Activated gamma-delta T cell (primary cell): ENCODE data around the gene HHIPL1.
"Not testable (repeated sequence)": the region's sequence is repeated elsewhere in the genome, so short reads cannot be mapped to it uniquely, and the experiment has no call there.

ENCODE experiments used
- DNase-seq: peaks from one replicate; lab custom pipeline; 2025; lab: John Stamatoyannopoulos, UW

Gene HHIPL1

DNA sequence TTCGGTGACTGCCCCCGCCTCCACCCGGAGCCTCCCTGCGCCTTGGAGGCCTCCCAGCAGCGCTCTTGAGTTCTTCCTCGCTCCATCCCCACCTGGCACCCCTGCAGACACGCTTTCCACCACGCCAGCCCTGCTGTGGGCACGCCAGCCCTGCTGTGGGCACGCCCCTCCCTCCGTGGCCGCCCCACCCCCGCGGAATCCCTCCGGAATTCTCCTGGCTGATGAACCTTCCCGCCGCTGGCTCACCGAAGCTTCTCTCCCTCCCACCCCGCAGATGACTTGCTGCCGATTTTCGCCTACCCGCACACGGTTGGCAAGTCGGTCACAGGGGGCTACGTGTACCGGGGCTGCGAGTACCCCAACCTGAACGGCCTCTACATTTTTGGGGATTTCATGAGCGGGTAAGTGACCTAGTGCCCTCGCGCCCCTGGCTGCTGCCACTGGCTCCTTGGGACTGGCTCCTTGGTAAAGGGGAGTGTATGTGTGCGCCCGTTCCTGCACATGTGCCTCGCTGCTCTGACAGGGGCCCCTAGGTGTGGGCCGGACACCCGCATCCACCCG, 15.2 kb downstream of the HHIPL1 start:
- DNase-seq, result no peak

DNA sequence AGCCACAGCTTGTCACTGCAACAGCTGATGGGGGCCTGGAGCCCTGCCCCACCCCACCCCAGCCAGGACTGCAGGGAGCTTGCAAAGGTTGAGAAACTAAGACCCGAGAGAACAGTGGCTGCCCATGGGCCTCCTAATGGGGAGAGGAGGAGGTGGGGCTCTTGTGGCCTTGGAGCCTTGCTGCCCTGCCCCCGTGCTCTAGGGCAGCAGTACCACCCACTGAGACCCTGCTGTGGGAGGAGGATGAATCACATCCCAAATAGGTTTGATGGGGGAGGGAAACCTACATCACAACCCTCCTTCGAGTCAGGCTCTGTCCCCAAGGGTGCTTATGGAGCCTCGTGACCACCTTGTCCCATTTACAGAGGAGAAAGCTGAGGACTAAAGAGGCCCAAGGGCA, 15.9 kb downstream of the HHIPL1 start:
- DNase-seq, result no peak

DNA sequence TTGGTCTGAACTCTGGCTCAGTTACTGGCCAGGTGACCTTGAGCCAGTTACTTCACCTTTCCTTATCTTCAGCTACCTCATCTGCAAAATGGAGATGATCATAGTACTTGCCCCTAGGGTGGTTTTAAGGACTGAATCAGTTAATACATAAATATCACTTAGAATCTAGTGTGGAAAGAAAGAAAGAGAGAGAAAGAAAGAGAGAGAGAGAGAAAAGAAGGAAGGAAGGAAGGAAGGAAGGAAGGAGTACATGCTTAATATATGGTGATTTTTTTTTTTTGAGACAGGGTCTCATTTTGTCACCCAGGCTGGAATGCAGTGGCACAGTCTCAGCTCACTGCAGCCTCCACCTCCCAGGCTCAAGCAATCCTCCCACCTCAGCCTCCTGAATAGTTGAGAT, 16.3 kb downstream of the HHIPL1 start:
- DNase-seq, result not testable (repeated sequence)

DNA sequence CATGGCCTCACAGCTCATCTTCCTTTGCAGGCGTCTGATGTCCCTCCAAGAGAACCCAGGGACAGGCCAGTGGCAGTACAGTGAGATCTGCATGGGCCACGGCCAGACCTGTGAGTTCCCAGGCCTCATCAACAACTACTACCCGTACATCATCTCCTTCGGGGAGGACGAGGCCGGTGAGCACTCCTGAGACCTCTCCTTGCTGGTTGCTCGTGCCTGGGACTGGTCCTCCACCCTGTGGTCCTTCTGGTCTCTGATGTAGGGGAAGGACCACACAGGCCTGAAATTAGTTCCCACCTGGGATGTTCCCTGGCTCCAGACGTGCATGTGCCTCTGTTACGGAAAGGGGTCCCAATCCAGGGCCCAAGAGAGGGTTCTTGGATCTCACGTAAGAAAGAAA, 17.9 kb downstream of the HHIPL1 start:
- no peak for DNase-seq

DNA sequence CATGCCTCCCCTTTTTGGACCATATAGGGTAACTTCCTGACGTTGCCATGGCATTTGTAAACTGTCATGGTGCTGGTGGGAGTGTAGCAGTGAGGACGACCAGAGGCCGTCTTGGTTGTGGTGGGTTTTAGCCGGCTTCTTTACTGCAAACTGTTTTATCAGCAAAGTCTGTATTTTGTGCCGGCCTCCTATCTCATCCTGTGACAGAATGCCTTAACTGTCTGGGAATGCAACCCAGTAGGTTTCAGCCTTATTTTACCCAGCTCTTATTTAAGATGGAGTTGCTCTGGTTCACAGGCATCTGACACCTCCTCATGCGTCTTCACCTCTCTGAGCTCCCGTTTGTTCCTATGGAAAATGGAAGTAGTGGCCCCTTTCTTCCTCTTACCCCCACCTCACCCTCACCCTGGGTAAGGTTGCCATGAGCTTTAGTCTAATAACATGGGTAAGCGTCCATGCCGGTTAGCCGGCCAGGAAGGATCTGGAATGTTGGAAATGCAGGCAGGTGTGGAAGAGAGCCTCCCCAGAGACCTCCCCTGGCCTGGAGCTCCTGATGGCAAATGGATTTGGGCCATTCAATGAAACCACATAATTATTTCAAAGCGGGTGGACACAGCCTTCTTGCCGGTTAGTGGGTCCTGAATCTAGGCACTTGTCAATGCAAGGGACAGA, 18.6 kb downstream of the HHIPL1 start:
- no peak for DNase-seq

GRCh38 chr14:99664058-99664936, 19.4 kb downstream of the HHIPL1 start:
- DNase-seq, result no peak

GRCh38 chr14:99664937-99665273, 20.0 kb downstream of the HHIPL1 start:
- no peak for DNase-seq

- DNase-seq, result no peak
Measured at GRCh38 chr14:99666533-99666932, 21.6 kb downstream of the HHIPL1 start.

DNA sequence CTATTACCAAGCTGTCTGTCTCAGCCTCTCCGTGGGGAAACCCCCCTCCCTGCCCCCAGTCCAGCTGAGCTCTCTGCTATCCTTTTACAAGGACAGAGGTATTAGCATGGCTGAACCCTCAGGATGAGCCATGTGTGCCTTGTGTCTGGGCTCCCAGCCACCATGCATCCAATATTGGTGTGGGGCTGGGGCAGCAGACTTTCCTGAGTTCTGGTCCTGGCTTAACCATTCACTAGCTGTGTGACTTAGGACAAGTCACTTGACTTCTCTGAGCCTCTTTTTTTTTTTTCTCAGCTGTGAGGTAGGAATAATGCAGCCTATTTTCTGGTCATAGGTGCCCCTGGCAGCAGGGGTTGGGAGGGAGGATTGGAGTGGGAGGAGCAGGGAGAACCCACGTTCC, 22.1 kb downstream of the HHIPL1 start:
- no peak for DNase-seq

DNA sequence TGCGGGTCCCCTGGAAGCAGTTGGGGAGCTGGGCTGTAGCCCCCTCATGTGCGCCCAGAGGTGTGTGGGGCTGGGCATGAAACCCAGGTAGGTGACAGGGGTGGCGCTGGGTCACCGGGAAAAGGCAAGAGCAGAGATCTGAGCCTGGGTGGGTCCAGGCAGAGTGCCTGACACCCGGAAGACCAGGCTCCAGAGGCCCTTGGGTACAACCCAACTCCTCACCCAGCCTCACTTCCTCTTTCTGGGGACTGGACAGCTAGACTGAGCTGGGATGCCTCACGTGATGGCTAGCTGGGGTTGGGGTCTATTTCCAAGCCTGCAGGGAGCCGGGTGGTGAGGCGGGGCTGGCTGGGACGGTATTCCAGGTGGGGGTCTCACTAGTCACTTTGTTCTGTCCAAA, 22.9 kb downstream of the HHIPL1 start:
- no peak for DNase-seq

GRCh38 chr14:99668307-99669295, 23.7 kb downstream of the HHIPL1 start:
- no peak for DNase-seq

DNA sequence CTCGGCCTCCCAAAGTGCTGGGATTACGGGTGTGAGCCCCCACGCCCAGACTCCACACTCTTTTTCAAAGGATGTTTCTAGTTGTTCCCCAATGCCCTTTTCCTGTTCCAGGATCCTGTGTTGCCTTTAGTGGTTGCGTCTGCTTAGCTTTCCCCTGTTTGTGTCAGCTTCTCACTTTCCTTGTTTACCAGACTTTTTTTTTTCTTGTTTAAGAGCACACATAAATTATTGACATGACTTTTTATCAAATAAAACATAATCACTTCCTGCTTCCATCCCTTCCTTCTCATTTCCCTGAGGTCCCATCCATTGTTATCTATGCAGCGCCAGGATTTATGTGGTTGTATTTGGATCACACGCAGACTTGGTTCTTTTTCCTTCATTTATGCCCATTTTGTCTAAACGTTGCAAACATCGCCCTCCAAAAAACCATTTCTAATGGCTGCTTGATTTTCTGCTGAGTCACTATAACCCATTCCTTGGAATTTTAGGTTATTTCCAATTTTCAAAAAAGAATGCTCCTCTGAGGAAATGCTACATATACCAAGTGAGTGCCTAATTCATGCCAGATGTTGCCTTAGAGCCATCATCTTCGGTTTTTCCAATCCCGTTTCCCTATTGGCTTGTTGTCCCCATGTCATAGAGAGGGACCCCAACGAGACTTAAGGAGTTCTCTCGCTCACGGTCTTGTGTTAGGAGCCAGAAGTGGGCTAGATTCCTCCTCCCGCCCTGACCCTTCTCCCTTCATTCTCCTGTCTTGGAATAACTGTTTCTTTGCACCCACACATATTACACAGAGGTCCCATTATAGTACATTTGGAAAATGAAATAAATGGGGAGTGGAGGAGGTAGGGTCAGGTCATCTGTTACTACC, 25.7 kb downstream of the HHIPL1 start:
- no peak for DNase-seq

- DNase-seq, result no peak
Measured at GRCh38 chr14:99671235-99672224, 26.6 kb downstream of the HHIPL1 start.

DNA sequence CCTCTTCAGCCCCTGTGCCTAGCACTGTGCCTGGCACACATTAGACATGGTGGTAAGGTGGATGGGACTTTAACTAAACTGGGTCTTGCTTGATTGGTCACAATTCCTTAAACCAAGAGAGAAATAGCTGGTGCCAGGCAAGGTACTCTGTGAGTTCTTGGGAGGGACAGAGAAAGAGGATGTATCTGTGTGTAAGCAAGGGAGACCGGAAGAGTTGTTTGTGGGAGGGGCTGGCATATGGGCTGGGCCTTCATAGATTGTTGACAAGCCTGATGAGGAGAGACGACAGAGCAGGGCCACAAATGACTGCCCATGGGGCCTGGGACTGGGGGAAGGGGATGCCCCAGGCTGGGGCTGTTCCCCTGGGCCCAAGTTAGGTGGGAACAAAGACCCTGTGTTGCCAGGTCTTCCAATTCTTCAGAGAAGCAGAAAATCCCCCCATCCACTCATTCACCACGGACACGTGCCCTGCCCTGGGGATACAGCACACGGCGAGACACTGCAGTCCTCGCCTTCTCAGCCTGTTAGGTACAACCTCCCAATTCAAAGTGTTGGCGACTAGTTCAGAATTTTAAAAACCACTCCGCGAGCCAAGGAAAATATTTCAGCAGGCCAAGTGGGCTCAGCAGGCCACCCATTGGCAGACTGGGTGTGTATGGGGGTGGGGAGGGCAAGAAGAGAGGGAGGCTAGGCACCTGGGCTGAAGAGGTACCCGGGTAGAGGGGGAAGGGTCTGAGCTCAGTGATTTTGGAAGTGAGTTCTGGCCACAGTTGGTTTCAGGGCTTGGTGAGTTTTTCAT, 27.8 kb downstream of the HHIPL1 start:
- DNase-seq, result no peak

GRCh38 chr14:99673305-99674063, 28.6 kb downstream of the HHIPL1 start:
- DNase-seq, result no peak

- no peak for DNase-seq
Measured at GRCh38 chr14:99674064-99674650, 29.2 kb downstream of the HHIPL1 start.

- no peak for DNase-seq
Measured at GRCh38 chr14:99674776-99675381, 29.9 kb downstream of the HHIPL1 start.
